DND-41 (cell line): ENCODE results near the gene ARPP21.

Experiments
- ATAC-seq: fragments of 200-7000 bp; cut with Tn5 transposase; 3 replicates; pipeline ENCODE4 v1.9.1; 2021; ENCODE audit warnings: low read depth; ENCODE audit not compliant: insufficient read depth
- DNase-seq: peaks from one replicate; pipeline ENCODE4 v3.0.0-alpha.2; 2020
- H2AFZ ChIP-seq: 2 replicates; pipeline ENCODE4 v1.6.0; 2012; ENCODE audit warnings: low read depth, low read length
- H3K27ac ChIP-seq: 2 replicates; pipeline ENCODE4 v1.5.1; 2012; ENCODE audit warnings: low read length, inconsistent platforms
- H3K27me3 ChIP-seq: fragments of 200-600 bp; sonication (generic); 2 replicates; pipeline ENCODE4 v1.6.0; 2012; ENCODE audit warnings: low read length, mild to moderate bottlenecking, inconsistent platforms; ENCODE audit not compliant: insufficient read depth, poor library complexity
- H3K36me3 ChIP-seq: 2 replicates; pipeline ENCODE4 v1.5.1; 2012; ENCODE audit warnings: low read length, inconsistent platforms; ENCODE audit not compliant: insufficient read depth
- H3K4me1 ChIP-seq: 2 replicates; pipeline ENCODE4 v1.5.1; 2012; ENCODE audit warnings: mild to moderate bottlenecking, low read length; ENCODE audit not compliant: insufficient read depth
- H3K4me2 ChIP-seq: 2 replicates; pipeline ENCODE4 v1.6.0; 2012; ENCODE audit warnings: mild to moderate bottlenecking, moderate library complexity, low read length, inconsistent platforms; ENCODE audit not compliant: insufficient read depth
- H3K4me3 ChIP-seq, 2 experiments: fragments of 200-600 bp in 1 of 2; shearing (Covaris generic) in 1 of 2; 2 replicates each; pipeline ENCODE4 v1.5.1; 2012 to 2016; ENCODE audit warnings: inconsistent platforms in 2 of 2, low read length in 2 of 2, mild to moderate bottlenecking in 2 of 2, low read depth in 1 of 2, moderate library complexity in 1 of 2
- H3K79me2 ChIP-seq: 2 replicates; pipeline ENCODE4 v1.6.0; 2012; ENCODE audit warnings: low read length, inconsistent platforms; ENCODE audit not compliant: insufficient read depth
- H3K9ac ChIP-seq: 2 replicates; pipeline ENCODE4 v1.6.0; 2012; ENCODE audit warnings: low read depth, mild to moderate bottlenecking, inconsistent platforms, low read length, moderate library complexity
- H3K9me3 ChIP-seq: 2 replicates; pipeline ENCODE4 v1.5.1; 2012; ENCODE audit warnings: low read length, moderate library complexity, mild to moderate bottlenecking, inconsistent platforms; ENCODE audit not compliant: insufficient read depth, severe bottlenecking
- H4K20me1 ChIP-seq: 2 replicates; pipeline ENCODE4 v1.6.0; 2012; ENCODE audit warnings: low read length; ENCODE audit not compliant: insufficient read depth
- EZH2 ChIP-seq: IDR thresholded peaks from 3 replicates; pipeline ENCODE4 v1.6.1; 2012; ENCODE audit warnings: borderline replicate concordance, low read depth, mild to moderate bottlenecking, moderate library complexity, low read length, inconsistent platforms; ENCODE audit not compliant: severe bottlenecking
- TF ChIP-seq, protein P1 (sequence below): IDR thresholded peaks from 2 replicates; pipeline ENCODE4 v1.5.1; 2012; ENCODE audit warnings: borderline replicate concordance, low read length, moderate library complexity, mild to moderate bottlenecking; ENCODE audit not compliant: poor library complexity, severe bottlenecking; ENCODE audit errors: extremely low read depth

The ARPP21 gene

DNA sequence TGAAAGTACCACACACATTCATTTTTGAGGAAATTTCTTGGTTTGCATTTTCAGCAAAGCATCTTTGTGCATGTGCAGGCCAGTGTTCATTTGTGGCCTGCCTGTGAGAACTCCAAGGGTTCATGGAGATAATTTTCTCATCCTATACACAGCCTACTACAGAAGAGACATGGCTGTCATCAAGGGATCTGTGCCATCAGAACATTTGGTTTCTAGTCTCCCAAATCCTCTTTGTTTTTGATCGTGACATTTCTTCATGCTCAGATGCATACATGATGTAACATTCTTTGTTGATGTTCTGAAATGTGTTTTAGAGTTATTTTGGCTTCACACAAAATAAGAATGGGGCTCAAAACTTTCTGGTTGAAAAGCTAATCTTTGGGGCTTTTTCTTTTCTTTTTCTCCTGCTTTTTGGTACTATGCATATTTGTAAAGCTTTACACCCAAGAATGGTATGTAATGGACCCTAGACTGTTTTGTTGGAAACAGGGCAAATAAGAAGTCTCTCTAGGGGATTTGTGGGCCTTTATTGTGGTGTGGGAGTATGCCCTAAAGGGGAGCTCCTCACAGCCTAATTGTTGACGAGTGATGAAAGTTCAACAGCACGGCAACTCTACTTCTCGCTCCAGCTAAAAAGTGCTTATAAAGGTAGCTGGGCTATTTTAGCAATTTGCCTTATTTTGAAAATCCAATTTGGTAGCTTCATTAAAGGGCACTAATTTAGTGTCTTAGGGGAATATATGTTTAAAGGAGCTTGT is 3.2 kb upstream of the ARPP21 start:
- peak overlapping the region; percentile 100 for H3K27ac ChIP-seq
- TF ChIP-seq EZH2: no peak
- TF ChIP-seq, protein P1, sequence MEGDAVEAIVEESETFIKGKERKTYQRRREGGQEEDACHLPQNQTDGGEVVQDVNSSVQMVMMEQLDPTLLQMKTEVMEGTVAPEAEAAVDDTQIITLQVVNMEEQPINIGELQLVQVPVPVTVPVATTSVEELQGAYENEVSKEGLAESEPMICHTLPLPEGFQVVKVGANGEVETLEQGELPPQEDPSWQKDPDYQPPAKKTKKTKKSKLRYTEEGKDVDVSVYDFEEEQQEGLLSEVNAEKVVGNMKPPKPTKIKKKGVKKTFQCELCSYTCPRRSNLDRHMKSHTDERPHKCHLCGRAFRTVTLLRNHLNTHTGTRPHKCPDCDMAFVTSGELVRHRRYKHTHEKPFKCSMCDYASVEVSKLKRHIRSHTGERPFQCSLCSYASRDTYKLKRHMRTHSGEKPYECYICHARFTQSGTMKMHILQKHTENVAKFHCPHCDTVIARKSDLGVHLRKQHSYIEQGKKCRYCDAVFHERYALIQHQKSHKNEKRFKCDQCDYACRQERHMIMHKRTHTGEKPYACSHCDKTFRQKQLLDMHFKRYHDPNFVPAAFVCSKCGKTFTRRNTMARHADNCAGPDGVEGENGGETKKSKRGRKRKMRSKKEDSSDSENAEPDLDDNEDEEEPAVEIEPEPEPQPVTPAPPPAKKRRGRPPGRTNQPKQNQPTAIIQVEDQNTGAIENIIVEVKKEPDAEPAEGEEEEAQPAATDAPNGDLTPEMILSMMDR: no peak
- H3K4me1 ChIP-seq: peaks cover 77% of the 10 kb centered on the region
- peak overlapping the region; percentile 45 for H2AFZ ChIP-seq
- no peaks in the 10 kb centered on the region for H3K27me3 ChIP-seq
- peaks cover 4% of the 10 kb centered on the region; the same call in 1 of the 2 replicates for H4K20me1 ChIP-seq
- H3K4me3 ChIP-seq: peak overlapping the region; percentile 2 to 44; a peak in 3 of 4 replicates
- H3K9ac ChIP-seq: peak overlapping the region; percentile 97
- H3K36me3 ChIP-seq: peaks cover 11% of the 10 kb centered on the region; the same call in 1 of the 2 replicates
- peak; percentile 27 for ATAC-seq
- peaks cover 94% of the 10 kb centered on the region for H3K79me2 ChIP-seq
- peak; percentile 69 for DNase-seq
- H3K9me3 ChIP-seq: peaks cover 2% of the 10 kb centered on the region
- H3K4me2 ChIP-seq: peak overlapping the region; percentile 77

DNA sequence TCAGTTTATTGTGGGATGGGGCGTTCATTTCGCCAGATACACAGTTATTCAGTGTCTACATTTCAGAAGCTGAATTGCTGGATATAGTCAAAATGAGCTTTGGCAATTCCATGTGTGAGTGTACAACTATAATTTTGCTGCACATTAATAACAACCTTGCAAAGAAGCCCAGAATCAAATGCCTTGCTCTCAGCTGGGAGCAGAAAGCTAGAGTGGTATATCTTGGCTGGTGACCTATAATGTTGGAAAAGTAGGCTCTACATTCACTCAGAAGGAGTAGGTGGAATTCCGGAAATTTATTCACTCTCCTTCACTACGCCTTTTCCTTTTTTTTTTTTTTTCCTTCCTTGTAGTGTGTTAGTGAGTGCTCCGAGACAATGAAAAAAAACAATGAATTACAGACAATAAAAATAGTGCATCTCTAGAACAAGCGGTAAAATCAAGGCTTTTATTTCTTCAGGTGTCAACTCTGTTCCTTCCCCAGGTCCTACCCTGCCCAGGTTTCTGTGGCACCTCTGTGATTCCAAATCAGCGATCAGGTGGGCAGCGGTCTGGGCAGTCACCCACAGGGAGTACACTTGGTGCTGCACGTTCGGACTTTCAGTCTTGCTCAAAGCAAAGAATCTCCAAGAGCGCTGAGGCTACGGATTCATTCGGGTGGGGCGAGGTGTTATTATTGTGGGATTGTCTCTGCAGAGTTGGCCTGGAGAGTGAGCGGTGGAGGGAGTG is 910 bp upstream of the ARPP21 start:
- peak overlapping the region; percentile 77 for H3K4me2 ChIP-seq
- H3K27ac ChIP-seq: peak overlapping the region; percentile 100
- peaks cover 59% of the 10 kb centered on the region for H3K4me1 ChIP-seq
- H3K9ac ChIP-seq: peak overlapping the region; percentile 97
- ATAC-seq: no peak
- H3K27me3 ChIP-seq: no peaks in the 10 kb centered on the region
- TF ChIP-seq, protein P1: no peak
- TF ChIP-seq EZH2: no peak
- H3K4me3 ChIP-seq: peak overlapping the region in 1 of 2 experiments; percentile 81; a peak in 2 of 4 replicates
- peaks cover 4% of the 10 kb centered on the region; the same call in 1 of the 2 replicates for H4K20me1 ChIP-seq
- no peak for DNase-seq
- peaks cover 31% of the 10 kb centered on the region for H3K36me3 ChIP-seq
- peaks cover 100% of the 10 kb centered on the region for H3K79me2 ChIP-seq
- no peak overlapping the region for H2AFZ ChIP-seq
- H3K9me3 ChIP-seq: peaks cover 2% of the 10 kb centered on the region

DNA sequence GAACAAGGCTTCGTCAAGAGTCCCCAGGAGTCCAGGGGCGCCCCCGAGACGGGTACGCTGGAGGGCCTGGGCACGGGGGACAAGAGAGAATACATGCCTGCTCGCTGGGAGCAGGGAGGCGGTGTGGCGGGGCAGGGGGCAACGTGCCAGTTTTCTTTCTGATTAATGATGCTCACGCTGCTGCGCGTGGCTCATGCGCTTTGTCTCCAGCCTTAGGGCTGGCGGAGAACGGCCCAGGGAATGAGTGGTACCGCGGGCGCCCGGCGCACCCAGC is 408 bp upstream of the ARPP21 start:
- H3K4me3 ChIP-seq: peak overlapping the region in 1 of 2 experiments; percentile 81; a peak in 3 of 4 replicates
- TF ChIP-seq, protein P1: no peak
- TF ChIP-seq EZH2: no peak
- ATAC-seq (peak; percentile 43), DNase-seq (peak; percentile 80)
- H3K27me3 ChIP-seq: no peaks in the 10 kb centered on the region
- peak overlapping the region; percentile 77 for H3K4me2 ChIP-seq
- peaks cover 4% of the 10 kb centered on the region; the same call in 1 of the 2 replicates for H4K20me1 ChIP-seq
- H3K36me3 ChIP-seq: peaks cover 36% of the 10 kb centered on the region
- H3K4me1 ChIP-seq: peaks cover 54% of the 10 kb centered on the region
- peak overlapping the region; percentile 97 for H3K9ac ChIP-seq
- H2AFZ ChIP-seq: 0 out of 2 replicates have a peak overlapping the region, but pooled peaks have one; percentile 14
- H3K27ac ChIP-seq: peak overlapping the region; percentile 100
- peaks cover 2% of the 10 kb centered on the region for H3K9me3 ChIP-seq
- peaks cover 100% of the 10 kb centered on the region for H3K79me2 ChIP-seq
